GM18867 (cell line): ENCODE results near the gene GHRHR.

Experiments used
- ATAC-seq: cut with Tn5 transposase; IDR thresholded peaks from one replicate; pipeline ENCODE4 v1.9.1; 2021; ENCODE audit warnings: mild to moderate bottlenecking, moderate library complexity; ENCODE audit not compliant: unreplicated experiment

The GHRHR gene

DNA sequence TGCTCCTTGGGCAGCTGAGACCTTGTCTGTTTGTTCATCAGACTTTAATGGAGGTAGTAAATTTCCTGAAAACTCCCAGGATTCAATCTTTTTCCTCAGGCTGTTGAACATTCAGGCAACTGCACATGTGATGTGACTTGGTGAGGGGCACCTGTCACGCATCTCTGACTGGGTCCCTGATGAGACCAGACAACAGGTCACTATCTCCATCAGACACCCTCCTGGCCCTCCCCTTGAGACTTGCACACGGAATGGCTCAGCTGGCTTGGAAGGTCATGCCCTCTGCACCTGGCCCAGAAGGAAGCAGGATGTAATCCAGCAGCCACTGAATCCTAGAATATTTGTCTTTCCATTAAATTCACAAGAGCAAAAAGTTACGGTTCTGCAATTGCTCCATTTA, 36.2 kb upstream of the GHRHR start:
- no peak for ATAC-seq

DNA sequence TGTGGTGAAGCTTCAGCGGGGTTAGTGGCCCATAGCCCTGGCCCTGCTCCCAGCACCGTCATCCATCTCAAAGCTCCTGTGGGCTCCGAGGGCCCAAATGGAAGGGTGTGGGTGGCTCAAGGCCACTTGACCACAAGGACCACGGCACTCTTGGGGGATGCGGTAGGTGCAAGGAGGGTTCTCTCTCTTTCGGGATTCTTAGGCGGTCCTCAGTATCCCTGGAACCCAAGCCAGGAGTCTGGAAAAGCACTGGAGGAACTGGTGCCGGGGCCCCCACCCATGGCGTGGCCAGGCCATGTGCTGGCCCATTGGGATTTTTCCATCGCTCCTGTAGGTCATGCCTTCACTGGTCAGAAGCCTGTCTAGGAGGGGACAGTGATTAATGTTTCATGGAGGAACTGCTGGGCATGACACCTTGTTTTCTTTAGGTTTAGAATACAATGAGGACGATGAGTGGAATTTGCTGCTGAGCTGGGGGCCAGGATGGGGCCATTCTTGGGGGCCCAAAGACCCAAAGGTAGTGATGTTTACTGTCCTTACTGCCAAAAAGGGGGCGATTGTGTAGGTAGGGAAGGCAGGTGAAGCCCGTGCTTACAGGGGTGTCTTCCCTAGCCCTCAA, 35.4 kb upstream of the GHRHR start:
- ATAC-seq: no peak

- no peak for ATAC-seq
Measured at GRCh38 chr7:30929686-30930085, 34.1 kb upstream of the GHRHR start.

DNA sequence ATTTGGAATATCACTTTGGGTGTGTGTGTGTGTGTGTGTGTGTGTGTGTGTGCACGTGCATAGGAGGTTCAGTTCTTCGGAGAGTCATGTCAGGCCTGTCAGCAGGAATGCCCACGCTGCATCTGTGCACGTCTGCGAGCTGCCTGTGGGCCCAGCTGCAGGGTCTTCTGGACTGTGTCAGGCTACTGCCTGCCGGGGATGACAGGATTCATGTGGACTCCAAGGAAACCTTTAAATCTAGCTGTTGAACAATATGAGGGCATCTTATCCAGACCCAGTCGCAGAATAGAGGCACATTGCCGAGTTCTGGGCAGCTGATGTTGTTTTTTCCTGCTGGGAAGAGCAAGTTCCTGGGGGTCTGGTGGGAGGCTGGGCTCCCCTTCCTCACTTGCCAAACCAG, 33.1 kb upstream of the GHRHR start:
- no peak for ATAC-seq

GRCh38 chr7:30931161-30931928, 32.4 kb upstream of the GHRHR start:
- ATAC-seq: no peak

DNA sequence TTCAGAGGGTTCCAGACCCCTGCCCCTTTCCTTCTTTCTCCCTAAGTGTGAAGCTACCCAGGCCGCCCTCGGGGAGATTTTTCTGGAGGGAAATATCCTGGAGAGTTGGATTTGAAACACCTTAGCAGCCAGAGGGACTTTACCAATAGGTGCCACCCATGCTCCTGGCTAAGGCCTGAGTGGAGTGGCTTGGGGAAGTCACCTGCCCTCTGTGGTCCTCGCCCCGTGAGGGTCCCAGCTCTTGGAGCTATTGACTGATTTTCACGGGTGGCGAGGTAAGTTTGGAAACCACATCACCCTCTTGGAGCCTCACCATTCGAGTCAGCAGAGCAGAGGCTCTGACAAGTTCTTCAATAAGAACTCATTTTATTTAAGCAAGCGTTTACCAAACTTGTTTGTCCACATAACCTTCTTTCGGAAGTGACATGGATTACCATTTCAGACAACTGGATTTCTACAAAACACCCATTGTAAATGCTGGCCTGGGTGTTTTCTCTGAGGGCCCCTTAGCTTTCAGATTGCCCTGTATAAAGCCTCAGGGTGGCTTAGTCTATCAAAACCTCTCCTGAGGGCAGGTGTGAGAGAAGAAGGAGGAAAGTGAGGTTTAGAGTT, 31.7 kb upstream of the GHRHR start:
- ATAC-seq: no peak

DNA sequence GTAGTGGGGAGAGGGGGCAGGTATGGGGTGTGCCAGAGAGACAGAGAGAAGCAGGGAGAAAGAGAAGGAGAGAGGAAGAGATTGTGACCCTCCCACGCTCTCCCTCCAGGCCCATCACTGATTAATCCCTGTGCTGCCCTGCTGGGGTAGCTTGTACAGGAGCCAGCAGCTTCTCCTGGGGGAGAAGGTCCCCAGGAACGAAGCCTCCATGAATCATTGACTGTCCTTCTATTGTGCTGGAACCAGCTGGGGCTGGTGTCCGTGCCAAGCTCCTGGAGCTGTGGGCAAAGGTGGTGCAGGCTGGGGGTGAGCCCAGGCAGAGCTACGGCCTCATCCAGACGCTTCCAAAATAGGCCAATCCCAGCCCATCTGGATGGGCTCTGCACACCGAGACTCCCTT, 31.2 kb upstream of the GHRHR start:
- no peak for ATAC-seq

DNA sequence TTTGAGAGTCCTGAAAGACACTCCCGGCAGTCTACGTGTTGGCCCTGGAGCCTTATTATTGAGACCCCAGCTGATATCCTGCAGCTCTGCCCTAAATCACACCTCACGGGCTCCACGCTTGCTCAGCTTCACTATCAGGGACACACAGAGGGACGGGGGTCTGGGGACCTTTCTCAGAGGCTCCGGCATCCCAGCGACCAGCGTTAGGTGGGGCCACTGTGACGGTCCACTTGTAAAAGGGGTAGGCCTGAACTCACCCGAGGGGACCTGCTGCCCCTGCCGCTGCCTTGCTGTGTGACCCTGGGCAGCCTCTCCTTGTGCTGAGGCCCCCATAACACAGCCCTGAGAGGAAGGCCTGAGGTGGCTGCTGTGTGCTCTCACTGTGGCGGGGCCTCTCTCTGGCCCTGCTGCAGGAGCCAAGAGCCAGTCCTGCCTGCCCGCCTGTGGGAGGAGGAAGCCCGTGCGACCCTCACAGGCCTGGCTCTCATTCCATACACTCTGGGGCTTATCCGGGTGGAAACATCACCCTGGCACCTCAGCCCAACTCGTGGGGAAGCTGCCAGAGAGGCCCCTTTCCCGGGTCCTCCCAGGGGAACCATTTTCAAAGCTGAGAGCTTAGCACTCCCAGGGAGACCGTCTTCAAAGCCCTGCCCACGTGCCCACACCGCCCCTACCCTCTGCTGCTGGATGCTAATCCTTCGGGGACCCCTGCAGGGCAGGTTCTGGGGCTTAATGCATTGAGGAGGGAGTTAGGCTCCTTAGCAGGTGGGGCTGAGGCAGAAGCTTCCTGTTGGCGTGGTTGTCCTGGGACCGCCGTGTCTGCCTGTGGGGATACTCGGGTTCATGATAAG, 30.4 kb upstream of the GHRHR start:
- ATAC-seq: no peak

DNA sequence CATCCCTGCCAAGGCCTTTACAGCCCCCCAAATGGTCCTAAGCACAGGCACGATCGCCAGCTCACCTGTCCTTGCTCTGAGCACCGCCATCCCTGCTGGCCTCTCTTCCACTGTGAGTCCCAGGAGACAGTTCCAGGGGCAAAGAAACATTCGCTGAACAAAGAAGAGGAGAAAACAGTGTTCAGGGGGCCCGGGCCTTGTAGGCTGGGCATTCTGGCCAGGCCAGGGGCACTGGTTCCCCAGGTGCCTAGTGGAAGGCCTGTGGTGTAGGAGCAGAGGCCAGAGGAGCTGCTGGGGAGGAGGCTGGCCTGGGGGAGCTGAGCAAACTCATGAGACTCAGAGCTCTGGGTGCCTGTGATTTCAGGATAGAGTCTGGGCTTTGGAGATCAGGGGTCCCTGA, 29.5 kb upstream of the GHRHR start:
- ATAC-seq: no peak

DNA sequence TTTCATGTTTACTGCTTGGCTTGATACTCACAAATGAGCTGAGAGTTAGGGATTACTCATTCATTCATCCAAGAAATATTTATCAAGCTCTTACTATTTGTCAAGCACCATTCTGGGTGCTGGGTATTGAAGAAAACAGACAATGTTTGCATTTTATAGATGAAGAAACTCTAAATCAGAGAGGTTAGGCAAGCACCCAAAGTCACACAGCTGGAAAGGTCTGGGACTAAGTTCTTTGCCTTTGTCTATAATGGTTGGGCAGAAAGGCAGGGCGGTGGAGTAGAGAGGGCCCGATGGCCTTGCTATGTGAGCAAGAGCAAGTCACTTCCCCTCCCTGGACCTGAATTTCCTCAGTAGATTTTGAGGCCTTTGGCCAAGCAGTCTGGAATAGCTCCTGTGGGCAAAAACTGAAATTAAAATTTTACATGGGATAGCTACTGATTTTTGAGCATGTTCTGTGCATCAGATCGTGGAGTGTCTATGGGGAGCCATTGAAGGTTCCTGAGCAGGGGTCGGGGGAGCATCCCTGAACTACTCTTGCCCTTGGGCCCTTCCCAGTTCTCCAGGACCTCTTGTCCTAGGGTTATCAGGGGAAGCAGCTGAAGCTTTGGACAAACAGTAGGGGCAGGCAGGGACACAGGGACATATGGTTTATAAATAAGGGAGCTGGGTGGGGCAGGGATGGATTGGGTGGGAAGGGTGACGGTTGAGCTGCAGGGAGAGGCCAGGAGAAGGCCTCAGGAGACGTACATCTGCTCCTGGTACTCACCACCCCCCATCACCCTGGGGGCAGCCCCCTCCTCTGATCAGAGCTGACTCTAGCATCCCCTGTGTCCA, 28.8 kb upstream of the GHRHR start:
- no peak for ATAC-seq

- ATAC-seq: no peak
Measured at GRCh38 chr7:30935569-30935877, 28.2 kb upstream of the GHRHR start.

GRCh38 chr7:30936650-30937245, 27.0 kb upstream of the GHRHR start:
- no peak for ATAC-seq

DNA sequence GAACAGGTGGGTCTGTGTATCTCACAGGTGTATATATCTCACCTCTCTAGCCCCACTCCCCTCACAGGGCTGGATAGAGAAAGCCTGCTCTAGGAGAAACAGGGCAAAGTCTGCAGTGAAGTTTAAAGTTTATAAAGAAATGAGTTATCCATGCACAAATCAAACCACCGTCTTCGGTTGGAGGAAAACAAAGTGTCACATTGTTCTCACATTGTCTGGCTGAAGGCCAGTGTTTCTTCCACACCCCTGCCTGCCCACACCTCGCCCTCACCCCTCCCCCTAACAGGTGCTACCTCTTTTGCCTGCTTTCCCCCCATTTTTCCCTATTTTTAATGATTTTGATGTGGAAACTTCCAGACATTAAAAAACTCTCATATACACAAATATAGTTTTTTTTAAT, 26.3 kb upstream of the GHRHR start:
- ATAC-seq: no peak

DNA sequence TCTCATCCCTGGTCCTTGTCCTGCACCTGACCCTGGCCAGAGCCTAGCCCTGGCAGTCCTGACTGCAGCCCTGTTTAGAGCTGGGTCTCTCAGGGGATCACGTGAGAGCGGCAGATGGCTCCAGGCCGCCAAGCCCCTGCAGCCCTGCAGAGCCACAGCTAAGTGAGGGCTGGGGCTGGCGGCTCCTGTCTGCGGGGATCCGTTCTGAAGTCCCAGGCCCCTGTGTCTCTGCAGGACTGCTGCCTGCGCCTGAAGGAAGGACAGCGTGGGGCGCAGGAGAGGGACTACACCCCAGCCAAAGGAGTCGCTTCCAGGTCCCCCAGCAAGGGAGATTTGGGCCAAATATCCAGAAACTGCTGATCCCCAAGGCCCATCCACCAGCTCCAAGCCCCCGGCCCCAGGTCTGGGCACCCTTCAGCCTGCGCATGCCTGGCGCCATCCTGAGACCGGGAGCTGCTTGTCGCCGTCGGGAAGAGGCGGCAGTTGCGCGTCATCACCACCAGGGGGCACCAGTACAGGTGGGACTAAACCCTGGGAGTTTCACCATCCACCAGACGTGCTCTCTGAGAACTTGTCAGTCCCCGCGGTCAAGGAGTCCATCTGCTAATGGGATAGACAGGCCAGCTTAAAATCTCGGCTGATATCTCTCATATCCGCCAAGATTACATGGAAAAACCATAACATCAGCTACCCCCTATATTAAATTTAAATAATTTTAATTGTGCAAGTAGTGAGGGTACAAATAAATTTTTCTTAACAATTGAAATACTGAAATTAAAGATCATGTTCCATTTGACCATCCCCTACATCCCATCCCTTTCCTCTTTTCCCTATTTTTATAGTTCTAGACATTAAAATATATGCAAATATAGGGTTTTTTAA, 25.1 kb upstream of the GHRHR start:
- ATAC-seq: peak; percentile 82

- ATAC-seq: no peak
Measured at GRCh38 chr7:30941582-30942323, 22.0 kb upstream of the GHRHR start.

- ATAC-seq: no peak
Measured at GRCh38 chr7:30950197-30950596, 13.6 kb upstream of the GHRHR start.

- no peak for ATAC-seq
Measured at GRCh38 chr7:30954914-30955313, 8.8 kb upstream of the GHRHR start.

DNA sequence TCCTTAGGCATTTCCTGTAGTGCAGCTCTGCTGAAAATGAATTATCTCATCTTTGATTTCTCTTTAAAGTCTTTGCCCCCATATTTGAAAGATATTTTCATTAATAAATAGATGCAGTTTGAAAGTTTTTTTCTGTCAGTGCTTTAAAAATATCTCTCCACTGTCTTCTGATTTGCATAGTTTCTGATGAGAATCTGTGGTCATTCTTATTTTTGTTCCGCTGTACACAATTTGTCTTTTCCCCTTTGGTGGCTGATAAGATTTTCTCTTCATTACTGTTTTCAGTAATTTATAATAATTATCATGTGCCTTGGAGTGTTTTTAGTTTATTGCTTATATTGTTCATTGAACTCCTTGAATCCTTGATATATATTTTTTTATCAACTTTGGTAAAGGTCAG, 7.0 kb upstream of the GHRHR start:
- ATAC-seq: no peak

DNA sequence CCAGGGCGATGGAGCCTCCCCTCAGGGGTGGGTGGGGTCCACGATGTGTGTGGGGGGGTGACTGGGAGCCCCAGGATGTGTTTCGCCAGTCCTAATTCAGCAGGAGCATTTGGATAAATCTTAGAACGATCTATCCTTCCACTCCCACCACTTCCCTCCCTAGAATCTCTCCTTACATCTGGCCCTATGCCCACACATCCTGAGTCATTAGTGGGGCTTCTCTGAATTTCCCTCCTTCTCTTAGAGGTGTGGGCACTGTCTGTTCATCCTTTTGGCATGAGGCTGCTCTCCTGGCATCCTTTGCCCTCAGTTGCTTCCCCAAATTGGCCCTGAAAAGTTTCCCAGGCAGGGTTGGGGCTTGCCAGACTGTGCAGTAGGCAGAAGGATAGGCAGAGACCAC, 1.6 kb downstream of the GHRHR start:
- ATAC-seq: no peak
